Hematopoietic multipotent progenitor cell treated with erythropoietin and hydrocortisone succinate and interleukin-3 and kit ligand, for 6 days (in vitro differentiated cells): ENCODE measurements around the gene CHMP1B.
"Not testable (repeated sequence)": the region's sequence is repeated elsewhere in the genome, so short reads cannot be mapped to it uniquely, and the experiment has no call there.

Experiments
- DNase-seq: peaks from one replicate; pipeline ENCODE4 v3.0.0-alpha.2; 2015

CHMP1B gene

GRCh38 chr18:11872479-11873136 is 21.4 kb downstream of the CHMP1B start:
- peak; percentile 61 for DNase-seq

- no peak for DNase-seq
Observed at GRCh38 chr18:11873670-11874340, 22.6 kb downstream of the CHMP1B start.

GRCh38 chr18:11874676-11875075 is 23.5 kb downstream of the CHMP1B start:
- no peak for DNase-seq

- DNase-seq, result no peak
Observed at GRCh38 chr18:11877497-11878135, 26.4 kb downstream of the CHMP1B start.

GRCh38 chr18:11880586-11881304 is 29.5 kb downstream of the CHMP1B start:
- DNase-seq, result peak; percentile 85

- DNase-seq, result no peak
Observed at GRCh38 chr18:11882636-11883035, 31.4 kb downstream of the CHMP1B start.

GRCh38 chr18:11883153-11883552 is 31.9 kb downstream of the CHMP1B start:
- DNase-seq, result peak; percentile 54

- no peak for DNase-seq
Observed at GRCh38 chr18:11884396-11885030, 33.3 kb downstream of the CHMP1B start.

- no peak for DNase-seq
Observed at GRCh38 chr18:11885278-11885947, 34.2 kb downstream of the CHMP1B start.

- DNase-seq, result no peak
Observed at GRCh38 chr18:11886577-11887110, 35.4 kb downstream of the CHMP1B start.

GRCh38 chr18:11887328-11888128 is 36.3 kb downstream of the CHMP1B start:
- no peak for DNase-seq

- no peak for DNase-seq
Observed at GRCh38 chr18:11888726-11889125, 37.5 kb downstream of the CHMP1B start.

- no peak for DNase-seq
Observed at GRCh38 chr18:11889284-11889683, 38.1 kb downstream of the CHMP1B start.

- DNase-seq, result no peak
Observed at GRCh38 chr18:11891737-11892136, 40.5 kb downstream of the CHMP1B start.

GRCh38 chr18:11892438-11892837 is 41.2 kb downstream of the CHMP1B start:
- DNase-seq, result not testable (repeated sequence)

- no peak for DNase-seq
Observed at GRCh38 chr18:11897781-11898180, 46.6 kb downstream of the CHMP1B start.

GRCh38 chr18:11899063-11899462 is 47.9 kb downstream of the CHMP1B start:
- no peak for DNase-seq

- peak; percentile 81 for DNase-seq
Observed at GRCh38 chr18:11901826-11902438, 50.7 kb downstream of the CHMP1B start.

- no peak for DNase-seq
Observed at GRCh38 chr18:11902522-11903292, 51.5 kb downstream of the CHMP1B start.
